Peyer's patch (tissue), 4 donors: ENCODE data around the gene SSTR5. TPM values are rescaled to one million over a fixed set of nuclear protein-coding genes. Genes with fewer than 3 reads are reported as not detected.

ENCODE experiments used
- DNase-seq, 3 donors: peaks; one replicate each; pipeline ENCODE4 v3.0.0-alpha.2; 2017 to 2019
- H3K27ac ChIP-seq, 4 donors: fragments of 200-600 bp; sonication (generic); one replicate each; pipeline ENCODE4 v1.5.1; 2016 to 2019
- H3K27me3 ChIP-seq, 2 donors: fragments of 200-600 bp; sonication (generic); one replicate each; pipeline ENCODE4 v1.5.1; 2019
- H3K36me3 ChIP-seq, 3 donors: fragments of 200-600 bp; sonication (generic); one replicate each; pipeline ENCODE4 v1.5.1; 2016 to 2019
- H3K4me1 ChIP-seq, 4 donors: fragments of 200-600 bp; sonication (generic); one replicate each; pipeline ENCODE4 v1.5.1; 2016 to 2019
- H3K4me3 ChIP-seq, 4 donors: fragments of 200-600 bp; sonication (generic); 1 replicate in 3 of 4; 2 replicates in 1 of 4; pipeline ENCODE4 v1.5.1; 2016 to 2019; ENCODE audit warnings: mild to moderate bottlenecking in 1 of 4
- H3K9me3 ChIP-seq, 4 donors: fragments of 200-600 bp; sonication (generic); one replicate each; pipeline ENCODE4 v1.5.1; 2016 to 2019; ENCODE audit warnings: mild to moderate bottlenecking in 1 of 4
- POLR2A ChIP-seq, 2 donors: fragments of 450-650 bp; IDR thresholded peaks; one replicate each; pipeline ENCODE4 v1.5.1; 2017; ENCODE audit warnings: antibody characterized with exemption in 2 of 2, mild to moderate bottlenecking in 2 of 2, moderate library complexity in 2 of 2
- total RNA-seq, 4 donors: library from RNA; depleted of rRNA; stranded (reverse); fragments of >200 nt; gene quantifications; one replicate each; pipeline ENCODE4 v1.1.0, GENCODE V29; 2016
- TF ChIP-seq, protein P1 (sequence below), 6 experiments: fragments of 450-650 bp in 4 of 6; fragments of 200-600 bp in 2 of 6; sonication (generic) in 1 of 6; IDR thresholded peaks; one replicate each; pipeline ENCODE4 v1.5.1; 2017 to 2019; ENCODE audit warnings: antibody characterized with exemption in 6 of 6, mild to moderate bottlenecking in 3 of 6, moderate library complexity in 1 of 6

SSTR5 gene
- total RNA-seq, 4 donors from 2014 or later: 1.5 to 2.1 TPM; not detected in 2

GRCh38 chr16:1093284-1094123, 21.0 kb downstream of the SSTR5 start:
- H3K9me3 ChIP-seq: no peaks in the 10 kb centered on the region
- TF ChIP-seq, protein P1, sequence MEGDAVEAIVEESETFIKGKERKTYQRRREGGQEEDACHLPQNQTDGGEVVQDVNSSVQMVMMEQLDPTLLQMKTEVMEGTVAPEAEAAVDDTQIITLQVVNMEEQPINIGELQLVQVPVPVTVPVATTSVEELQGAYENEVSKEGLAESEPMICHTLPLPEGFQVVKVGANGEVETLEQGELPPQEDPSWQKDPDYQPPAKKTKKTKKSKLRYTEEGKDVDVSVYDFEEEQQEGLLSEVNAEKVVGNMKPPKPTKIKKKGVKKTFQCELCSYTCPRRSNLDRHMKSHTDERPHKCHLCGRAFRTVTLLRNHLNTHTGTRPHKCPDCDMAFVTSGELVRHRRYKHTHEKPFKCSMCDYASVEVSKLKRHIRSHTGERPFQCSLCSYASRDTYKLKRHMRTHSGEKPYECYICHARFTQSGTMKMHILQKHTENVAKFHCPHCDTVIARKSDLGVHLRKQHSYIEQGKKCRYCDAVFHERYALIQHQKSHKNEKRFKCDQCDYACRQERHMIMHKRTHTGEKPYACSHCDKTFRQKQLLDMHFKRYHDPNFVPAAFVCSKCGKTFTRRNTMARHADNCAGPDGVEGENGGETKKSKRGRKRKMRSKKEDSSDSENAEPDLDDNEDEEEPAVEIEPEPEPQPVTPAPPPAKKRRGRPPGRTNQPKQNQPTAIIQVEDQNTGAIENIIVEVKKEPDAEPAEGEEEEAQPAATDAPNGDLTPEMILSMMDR (IDR thresholded peaks at IDR 0.05): no peak
- no peak for TF ChIP-seq POLR2A (IDR thresholded peaks at IDR 0.05)
- no peaks in the 10 kb centered on the region for H3K36me3 ChIP-seq
- no peak overlapping the region for H3K4me3 ChIP-seq
- H3K4me1 ChIP-seq: peaks cover 0 to 18% (median 4%) of the 10 kb centered on the region in 4 donors
- DNase-seq: no peak
- H3K27me3 ChIP-seq: peaks cover 0 to 5% of the 10 kb centered on the region in 2 donors
- no peak overlapping the region for H3K27ac ChIP-seq

GRCh38 chr16:1094124-1094479, 21.6 kb downstream of the SSTR5 start:
- H3K27me3 ChIP-seq: peaks cover 0 to 7% of the 10 kb centered on the region in 2 donors
- TF ChIP-seq, protein P1 (IDR thresholded peaks at IDR 0.05): no peak
- TF ChIP-seq POLR2A (IDR thresholded peaks at IDR 0.05): no peak
- H3K36me3 ChIP-seq: no peaks in the 10 kb centered on the region
- no peak for DNase-seq
- H3K9me3 ChIP-seq: no peaks in the 10 kb centered on the region
- H3K4me3 ChIP-seq: no peak overlapping the region
- H3K4me1 ChIP-seq: peaks cover 0 to 16% (median 3%) of the 10 kb centered on the region in 4 donors
- no peak overlapping the region for H3K27ac ChIP-seq

DNA sequence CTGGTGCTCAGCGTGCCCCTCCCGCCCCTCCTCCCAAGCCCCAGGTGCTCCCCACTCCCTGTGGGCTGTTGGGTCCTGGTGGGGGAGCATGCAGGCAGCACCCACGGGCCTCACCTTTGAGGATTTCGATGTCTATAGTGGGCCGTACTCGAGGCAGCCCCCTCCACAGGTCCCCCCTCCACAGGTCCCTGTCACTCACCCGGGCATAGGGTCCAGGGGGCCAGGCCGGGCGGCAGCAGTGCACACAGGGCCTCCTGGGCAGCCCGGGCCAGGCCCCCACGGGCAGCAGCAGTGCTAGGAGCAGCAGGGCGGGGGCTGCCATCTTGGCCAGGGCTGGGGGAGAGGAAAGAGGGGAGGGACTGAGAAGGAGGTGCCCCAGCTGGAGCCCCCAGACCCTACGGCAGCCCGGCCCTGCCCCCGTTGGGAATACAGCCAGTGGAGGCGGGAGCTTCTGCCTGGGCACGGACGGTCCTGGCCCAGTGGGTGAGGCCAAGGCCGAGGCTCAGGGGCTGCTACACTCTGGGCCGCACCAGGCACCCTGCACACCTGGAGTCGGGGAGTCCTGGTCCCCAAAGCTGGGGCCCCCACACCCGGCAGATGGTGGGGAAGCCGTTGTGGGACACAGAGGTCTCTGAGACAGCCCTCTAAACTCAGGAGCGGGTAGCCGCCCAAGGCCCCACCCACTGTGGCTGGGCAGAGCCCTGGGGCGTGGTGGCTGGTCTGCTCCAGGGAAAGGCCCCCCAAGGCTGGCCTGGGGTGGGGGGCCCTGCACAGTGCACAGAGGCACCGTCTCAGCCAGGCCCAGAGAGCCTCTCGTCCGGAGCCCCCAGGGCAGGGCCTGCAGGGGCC, 22.3 kb downstream of the SSTR5 start:
- no peak for DNase-seq
- peaks cover 0 to 17% (median 0%) of the 10 kb centered on the region in 4 donors for H3K4me1 ChIP-seq
- no peak overlapping the region for H3K27ac ChIP-seq
- H3K4me3 ChIP-seq: no peak overlapping the region
- no peaks in the 10 kb centered on the region for H3K36me3 ChIP-seq
- H3K9me3 ChIP-seq: no peaks in the 10 kb centered on the region
- H3K27me3 ChIP-seq: peaks cover 0 to 9% of the 10 kb centered on the region in 2 donors
- TF ChIP-seq, protein P1 (IDR thresholded peaks at IDR 0.05): no peak
- no peak for TF ChIP-seq POLR2A (IDR thresholded peaks at IDR 0.05)

DNA sequence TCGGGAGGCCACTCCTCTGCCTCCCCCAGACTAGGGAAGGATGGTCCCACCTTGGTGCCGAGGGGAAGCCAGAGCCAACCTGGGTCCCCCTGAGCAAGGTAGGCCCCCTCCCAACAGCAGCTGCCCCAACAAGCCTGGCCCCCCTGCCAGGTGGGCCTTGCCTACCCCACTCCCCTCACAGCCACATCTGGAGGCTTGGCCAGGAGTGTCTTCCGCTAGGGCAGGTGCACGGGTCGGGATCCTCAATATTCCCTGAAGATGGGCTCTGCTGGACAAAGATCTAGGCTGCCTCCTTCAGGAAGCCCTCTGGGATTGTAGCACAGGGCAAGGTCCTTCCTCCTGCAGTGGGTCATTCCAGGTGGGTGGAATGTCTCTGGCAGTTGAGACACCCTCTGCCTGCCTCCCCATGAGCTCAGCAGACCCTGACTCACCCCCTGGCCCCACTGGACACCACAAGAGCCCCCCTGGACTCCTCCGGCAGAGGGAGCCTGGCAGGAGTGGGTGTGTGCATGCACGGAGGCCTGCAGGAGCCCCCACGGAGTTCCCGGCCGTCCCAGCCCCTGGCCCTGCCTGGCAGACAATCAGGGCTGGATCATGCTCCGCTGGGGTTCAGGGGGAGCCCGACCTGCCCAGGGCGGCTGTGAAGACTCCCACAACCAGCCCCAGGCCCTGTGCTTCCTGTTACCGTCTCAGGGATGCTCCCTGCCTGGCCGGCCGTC, 23.1 kb downstream of the SSTR5 start:
- no peaks in the 10 kb centered on the region for H3K36me3 ChIP-seq
- peaks cover 0 to 9% of the 10 kb centered on the region in 2 donors for H3K27me3 ChIP-seq
- peaks cover 0 to 23% (median 0%) of the 10 kb centered on the region in 4 donors for H3K4me1 ChIP-seq
- H3K9me3 ChIP-seq: no peaks in the 10 kb centered on the region
- no peak for DNase-seq
- no peak for TF ChIP-seq POLR2A (IDR thresholded peaks at IDR 0.05)
- TF ChIP-seq, protein P1 (IDR thresholded peaks at IDR 0.05): no peak
- H3K4me3 ChIP-seq: no peak overlapping the region
- H3K27ac ChIP-seq: no peak overlapping the region
